ENCODE measurements around the gene GINS2. TPM values are rescaled to one million over a fixed set of nuclear protein-coding genes. Genes with fewer than 3 reads are reported as not detected.

The GINS2 gene
- total RNA-seq, 2 donors from 2014 or later, result 0.19 to 0.56 TPM

GRCh38 chr16:85697431-85697830 is 8.7 kb upstream of the GINS2 start:
- no peak for DNase-seq (ENCODE audit: low spot score)
- intact Hi-C loops (cut with DNase I), result no loop called here

- DNase-seq (ENCODE audit: low spot score), result no peak
- intact Hi-C loops (cut with DNase I), result no loop called here
Measured at GRCh38 chr16:85696781-85697180, 8.0 kb upstream of the GINS2 start.

GRCh38 chr16:85695196-85696128 is 6.7 kb upstream of the GINS2 start:
- intact Hi-C loops (cut with DNase I), result no loop called here
- DNase-seq (ENCODE audit: low spot score), result no peak

GRCh38 chr16:85690469-85691064 is 1.8 kb upstream of the GINS2 start:
- intact Hi-C loops (cut with DNase I), result no loop called here
- no peak for DNase-seq (ENCODE audit: low spot score)

GRCh38 chr16:85689950-85690320 is 1.2 kb upstream of the GINS2 start:
- intact Hi-C loops (cut with DNase I), result no loop called here
- no peak for DNase-seq (ENCODE audit: low spot score)

- no peak for DNase-seq (ENCODE audit: low spot score)
- intact Hi-C loops (cut with DNase I), result no loop called here
Measured at GRCh38 chr16:85689285-85689949, 663 bp upstream of the GINS2 start.

GRCh38 chr16:85687651-85688471 is 893 bp downstream of the GINS2 start:
- intact Hi-C loops (cut with DNase I), result no loop called here
- no peak for DNase-seq (ENCODE audit: low spot score)

- no peak for DNase-seq (ENCODE audit: low spot score)
- intact Hi-C loops (cut with DNase I), result no loop called here
Measured at GRCh38 chr16:85686912-85687591, 1.7 kb downstream of the GINS2 start.

GRCh38 chr16:85685251-85685650 is 3.5 kb downstream of the GINS2 start:
- intact Hi-C loops (cut with DNase I), result no loop called here
- DNase-seq (ENCODE audit: low spot score), result no peak

GRCh38 chr16:85683363-85683762 is 5.4 kb downstream of the GINS2 start:
- intact Hi-C loops (cut with DNase I), result no loop called here

GRCh38 chr16:85682516-85682915 is 6.2 kb downstream of the GINS2 start:
- intact Hi-C loops (cut with DNase I), result no loop called here
- no peak for DNase-seq (ENCODE audit: low spot score)

More at GRCh38 chr16:85683363-85683762, 5.4 kb downstream of the GINS2 start:
- DNase-seq (ENCODE audit: low spot score), result no peak

GRCh38 chr16:85681255-85681654 is 7.5 kb downstream of the GINS2 start:
- DNase-seq (ENCODE audit: low spot score), result no peak
- intact Hi-C loops (cut with DNase I), result no loop called here

- no peak for DNase-seq (ENCODE audit: low spot score)
- intact Hi-C loops (cut with DNase I), result loop anchor here in 1 of 2 donors (1.0 kb wide), 1 partner anchor 24 kb away; no protein-coding TSS in a partner anchor
Measured at GRCh38 chr16:85680352-85680944, 8.3 kb downstream of the GINS2 start.

- no peak for DNase-seq (ENCODE audit: low spot score)
- intact Hi-C loops (cut with DNase I), result loop anchor here in 1 of 2 donors (1.0 kb wide), 1 partner anchor 24 kb away; no protein-coding TSS in a partner anchor
Measured at GRCh38 chr16:85679870-85680269, 8.9 kb downstream of the GINS2 start.

- intact Hi-C loops (cut with DNase I), result no loop called here
- DNase-seq (ENCODE audit: low spot score), result no peak
Measured at GRCh38 chr16:85678821-85679220, 9.9 kb downstream of the GINS2 start.

- no peak for DNase-seq (ENCODE audit: low spot score)
- intact Hi-C loops (cut with DNase I), result no loop called here
Measured at GRCh38 chr16:85678016-85678415, 10.7 kb downstream of the GINS2 start.

- intact Hi-C loops (cut with DNase I), result no loop called here
- DNase-seq (ENCODE audit: low spot score), result no peak
Measured at GRCh38 chr16:85677383-85677967, 11.3 kb downstream of the GINS2 start.

GRCh38 chr16:85676466-85676865 is 12.3 kb downstream of the GINS2 start:
- intact Hi-C loops (cut with DNase I), result no loop called here
- no peak for DNase-seq (ENCODE audit: low spot score)
